CD4-positive, alpha-beta T cell treated with Interleukin-21 for 1 hour (primary cell): ENCODE results near the gene CLRN3.
A peak's percentile ranks its signal among the peaks of the same experiment; 100 is the strongest.

Source experiments
- DNase-seq: peaks from one replicate; pipeline ENCODE4 v3.0.0-alpha.2; 2020

The CLRN3 gene

GRCh38 chr10:127918572-127918971 lies 25.8 kb upstream of the CLRN3 start:
- DNase-seq: no peak

GRCh38 chr10:127916826-127917225 lies 24.1 kb upstream of the CLRN3 start:
- DNase-seq: no peak

GRCh38 chr10:127915324-127915723 lies 22.6 kb upstream of the CLRN3 start:
- no peak for DNase-seq

DNA sequence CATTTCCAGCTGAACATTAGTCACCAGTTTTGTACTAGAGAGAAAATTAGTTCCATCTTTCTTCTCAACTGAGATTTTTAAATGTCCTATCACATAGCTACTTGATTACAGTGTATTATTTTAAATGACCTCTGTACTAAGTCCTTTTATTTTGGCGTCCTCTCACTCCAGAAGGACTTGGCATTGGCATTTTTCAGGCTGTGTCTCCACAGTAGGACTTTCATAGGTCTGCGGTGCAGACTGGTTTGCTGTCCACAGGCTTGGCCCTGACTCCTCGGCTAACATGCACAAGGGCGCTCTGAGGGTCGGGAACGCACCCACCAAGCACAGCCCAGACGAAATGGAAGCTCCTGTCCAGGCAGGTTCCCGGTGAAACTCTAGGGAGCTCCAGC lies 20.6 kb upstream of the CLRN3 start:
- no peak for DNase-seq

DNA sequence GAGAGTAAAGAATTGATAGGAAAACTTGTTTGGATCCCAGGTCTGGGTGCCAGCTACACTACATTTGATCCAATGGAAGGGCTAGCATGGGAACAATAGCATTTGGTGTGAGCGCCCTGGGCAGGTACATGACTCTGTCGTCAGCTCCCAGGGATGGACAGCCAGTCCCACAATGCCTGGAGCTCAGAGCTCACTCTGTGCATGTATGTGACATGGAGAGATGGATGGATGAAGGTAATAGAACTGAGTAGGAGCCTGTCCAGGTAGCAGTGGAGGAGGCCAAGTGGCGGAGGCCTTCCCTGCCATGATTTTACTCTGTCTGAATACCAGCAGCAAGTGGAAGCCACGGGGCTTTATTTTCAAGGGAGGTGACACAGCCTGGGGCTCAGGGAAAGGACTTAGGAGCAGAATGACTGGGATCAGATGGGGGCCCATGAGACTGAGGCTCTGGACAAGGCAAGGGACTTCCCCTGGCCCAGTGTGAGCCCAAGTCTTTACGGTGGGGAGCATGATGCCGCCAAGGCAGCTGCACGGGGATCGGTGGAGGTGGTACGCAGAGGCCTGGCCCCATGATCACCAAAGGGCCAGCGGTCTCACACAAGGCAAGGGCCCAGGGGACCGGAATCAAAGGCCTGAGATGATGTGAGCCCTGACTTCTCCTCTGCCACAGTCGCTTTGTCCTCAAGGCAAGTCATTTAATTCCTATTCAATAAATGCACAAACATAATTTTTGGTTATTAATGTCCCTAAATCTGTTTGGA lies 20.0 kb upstream of the CLRN3 start:
- no peak for DNase-seq

DNA sequence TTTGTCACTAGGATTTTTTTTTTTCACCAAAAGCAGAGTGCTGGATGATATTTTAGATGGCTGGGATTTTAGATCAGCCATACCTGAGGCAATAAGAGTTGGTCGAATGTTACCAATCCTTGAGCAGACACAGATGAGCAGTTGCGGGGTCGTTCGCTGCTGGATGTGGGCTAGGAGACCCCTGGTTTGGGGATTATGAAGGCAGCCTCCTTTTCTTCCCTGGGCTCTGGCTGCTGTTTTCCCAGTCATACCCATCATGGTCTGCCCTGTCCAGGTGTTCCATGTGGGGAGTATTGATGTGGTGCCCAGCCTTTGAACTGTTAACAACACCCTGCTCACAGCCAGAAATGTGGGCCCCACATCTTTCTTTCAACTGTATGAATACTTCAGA lies 19.1 kb upstream of the CLRN3 start:
- DNase-seq: no peak

- DNase-seq: no peak
Observed at GRCh38 chr10:127911218-127911866, 18.6 kb upstream of the CLRN3 start.

- no peak for DNase-seq
Observed at GRCh38 chr10:127910464-127910770, 17.7 kb upstream of the CLRN3 start.

DNA sequence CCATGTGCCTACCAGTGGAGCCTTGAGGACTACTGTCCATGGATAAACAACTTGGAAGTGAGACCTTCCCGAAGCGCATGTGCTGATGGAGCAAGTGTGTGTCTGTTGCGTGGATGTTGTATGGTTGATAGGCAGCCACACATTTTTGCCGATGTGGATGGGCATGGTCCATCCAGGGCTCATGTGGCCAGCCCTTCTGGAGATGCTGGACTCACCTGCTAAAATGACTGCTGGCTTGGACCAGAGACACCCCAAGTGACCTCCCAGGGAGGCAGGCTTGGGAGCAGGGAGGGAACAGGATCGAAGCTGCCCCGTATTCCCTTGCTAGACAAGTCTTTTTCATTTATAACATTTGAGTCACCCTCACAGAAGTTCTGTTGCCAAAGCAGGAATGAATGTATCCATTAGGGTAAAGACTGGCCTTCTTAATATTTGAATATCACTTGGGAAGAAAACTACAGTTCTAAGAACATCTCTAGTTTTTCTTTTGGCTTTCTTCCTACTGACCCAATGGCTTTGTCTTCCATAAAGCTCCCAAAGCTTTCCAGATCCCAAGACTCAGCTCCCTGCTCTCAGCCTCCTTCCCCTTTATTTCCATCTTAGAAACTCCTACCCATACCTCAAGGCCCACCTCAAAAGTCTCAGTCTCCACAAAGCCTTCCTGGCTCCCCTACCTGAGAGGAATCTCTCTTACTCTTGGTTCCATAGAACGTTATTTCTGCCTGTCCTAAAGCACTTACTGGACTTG lies 17.1 kb upstream of the CLRN3 start:
- DNase-seq: no peak

DNA sequence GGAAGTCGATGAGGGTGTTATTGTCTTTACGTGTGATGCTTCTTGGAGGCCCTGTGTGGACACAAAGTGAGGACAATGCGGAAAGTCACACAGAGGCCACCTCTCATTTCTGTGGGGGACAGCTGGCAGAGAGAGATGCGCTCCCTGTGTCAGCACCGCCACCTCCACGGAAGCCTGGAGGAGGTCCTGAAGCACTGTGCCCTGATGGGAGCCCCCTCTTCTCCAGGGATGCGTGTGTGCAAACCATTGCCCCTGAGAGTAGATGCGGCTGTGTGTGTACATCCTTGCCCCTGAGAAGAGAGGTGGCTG lies 16.2 kb upstream of the CLRN3 start:
- DNase-seq: no peak

DNA sequence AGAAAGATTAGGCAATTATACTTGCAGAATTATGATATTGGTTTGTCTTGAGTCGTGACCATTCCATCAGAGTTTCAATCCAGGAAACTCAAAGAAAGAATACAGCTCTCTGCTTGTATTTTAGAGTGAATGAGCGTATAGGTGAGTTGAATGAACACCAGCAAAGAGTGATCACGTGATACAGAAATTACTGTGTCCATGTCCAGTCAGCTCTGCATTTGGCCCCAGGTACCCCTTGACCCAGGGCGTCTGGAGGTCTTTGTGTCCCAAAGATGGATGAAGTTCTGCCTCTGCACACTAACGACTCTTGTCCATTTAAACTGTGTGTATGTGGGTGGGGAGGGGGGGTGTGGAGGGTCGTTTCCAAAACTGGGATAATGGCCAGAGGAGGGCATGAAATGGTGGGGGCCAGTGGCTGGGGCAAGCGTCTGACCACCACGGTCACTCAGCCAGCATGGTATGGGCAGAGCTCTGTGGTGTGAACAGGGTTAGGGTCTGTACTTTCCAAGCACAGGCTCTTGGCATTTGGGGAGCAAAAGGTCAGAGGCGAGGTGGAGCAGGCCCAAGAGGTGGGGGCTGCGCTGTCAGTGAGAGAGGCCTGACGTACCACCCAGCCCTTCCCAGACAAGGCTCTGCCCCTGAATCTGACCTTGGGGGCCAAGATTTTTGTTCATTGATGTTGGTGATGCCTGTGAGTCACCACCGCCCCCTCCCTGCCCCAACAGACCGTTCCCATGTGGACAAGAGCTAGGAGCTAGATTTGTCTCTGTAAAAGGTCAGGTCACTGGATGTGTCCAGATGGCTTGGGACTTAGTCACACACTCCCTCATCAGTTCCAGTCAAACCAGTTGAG lies 15.6 kb upstream of the CLRN3 start:
- DNase-seq: no peak

- DNase-seq: no peak
Observed at GRCh38 chr10:127907411-127908105, 14.8 kb upstream of the CLRN3 start.

DNA sequence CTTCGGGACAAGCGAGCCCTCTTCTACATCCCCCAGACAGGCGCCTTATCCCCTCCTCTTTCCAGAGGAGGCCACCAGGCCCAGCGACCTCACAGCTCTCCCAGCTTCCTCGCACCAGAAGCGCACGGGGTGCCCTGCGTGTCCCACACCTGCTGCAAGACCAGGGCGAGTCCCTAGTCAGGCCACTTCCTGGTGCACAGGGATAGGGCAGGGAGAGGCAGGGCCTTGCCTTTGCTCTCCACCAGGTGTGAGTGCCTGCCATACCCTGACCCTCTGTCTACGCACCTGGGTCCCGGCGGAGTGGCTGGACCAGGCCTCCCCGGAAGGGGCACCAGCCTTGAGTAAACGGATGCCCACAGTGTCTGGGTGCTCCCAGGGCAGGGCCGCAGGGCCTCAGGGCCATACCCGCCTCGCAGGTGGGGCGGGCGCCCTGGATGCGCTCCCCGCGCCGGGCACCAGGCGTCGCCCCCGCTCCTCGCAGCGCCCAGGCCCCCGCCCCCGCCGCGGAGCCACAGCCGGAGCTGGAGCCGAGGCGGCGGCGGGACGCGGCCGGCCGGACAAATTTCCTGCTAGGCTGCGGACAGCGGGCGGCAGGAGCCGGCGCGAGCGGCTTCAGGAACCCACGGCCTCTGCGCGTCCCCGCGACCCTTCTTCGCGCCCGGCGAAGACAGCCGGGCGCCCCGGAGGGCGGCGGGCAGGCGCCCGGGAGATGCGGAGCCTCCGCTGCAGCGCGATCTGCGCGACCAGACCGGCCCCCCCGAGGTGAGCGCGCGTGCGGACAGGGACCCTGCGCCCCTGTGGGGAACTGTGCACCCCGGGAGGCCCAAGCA lies 14.0 kb upstream of the CLRN3 start, which contains the start of gene PTPRE:
TSS of gene PTPRE (plus strand) at position 556 of the 830 bp plus-strand sequence. CDS start 133,779 bp downstream, outside the sequence.
- DNase-seq: peak; percentile 56

DNA sequence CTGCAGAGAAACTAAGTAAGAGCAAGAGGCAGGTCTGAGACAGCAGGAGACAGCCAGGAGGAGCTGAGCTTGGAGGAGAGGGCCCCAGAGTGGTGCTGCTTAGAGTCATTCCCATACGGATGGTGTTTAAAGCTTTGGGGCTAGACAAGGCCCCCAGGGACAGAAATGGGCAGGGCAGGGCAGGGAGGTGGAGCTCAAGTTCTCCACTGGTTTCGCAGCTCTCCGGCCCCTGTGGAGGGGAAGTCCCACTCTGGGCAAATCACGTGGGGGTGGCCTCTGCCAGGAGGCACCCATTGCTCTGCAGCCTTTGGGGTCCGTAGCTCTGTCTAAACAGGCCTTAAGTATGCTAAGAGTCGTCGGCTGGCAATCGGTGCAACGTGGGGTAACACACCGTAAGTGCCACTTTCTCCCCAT lies 13.1 kb upstream of the CLRN3 start:
- no peak for DNase-seq

- no peak for DNase-seq
Observed at GRCh38 chr10:127905001-127905847, 12.5 kb upstream of the CLRN3 start.

- DNase-seq: no peak
Observed at GRCh38 chr10:127904311-127905000, 11.7 kb upstream of the CLRN3 start.

DNA sequence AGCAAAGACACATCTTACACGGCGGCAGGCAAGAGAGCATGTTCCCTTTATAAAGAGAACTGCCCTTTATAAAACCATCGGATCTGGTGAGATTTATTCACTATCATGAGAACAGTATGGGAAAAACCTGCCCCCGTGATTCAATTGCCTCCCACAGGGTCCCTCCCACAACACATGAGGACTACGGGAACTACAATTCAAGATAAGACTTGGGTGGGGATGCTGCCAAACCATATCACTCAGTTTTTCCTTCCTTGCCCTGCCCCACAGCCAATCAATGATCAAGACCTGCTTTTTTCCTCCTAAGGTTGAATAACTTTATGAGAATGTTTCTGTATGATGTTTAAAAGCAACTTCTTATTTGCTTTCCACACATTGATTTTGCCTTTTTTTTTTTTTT lies 11.0 kb upstream of the CLRN3 start:
- DNase-seq: no peak

GRCh38 chr10:127899766-127900387 lies 7.1 kb upstream of the CLRN3 start:
- no peak for DNase-seq

- no peak for DNase-seq
Observed at GRCh38 chr10:127897177-127897576, 4.4 kb upstream of the CLRN3 start.

DNA sequence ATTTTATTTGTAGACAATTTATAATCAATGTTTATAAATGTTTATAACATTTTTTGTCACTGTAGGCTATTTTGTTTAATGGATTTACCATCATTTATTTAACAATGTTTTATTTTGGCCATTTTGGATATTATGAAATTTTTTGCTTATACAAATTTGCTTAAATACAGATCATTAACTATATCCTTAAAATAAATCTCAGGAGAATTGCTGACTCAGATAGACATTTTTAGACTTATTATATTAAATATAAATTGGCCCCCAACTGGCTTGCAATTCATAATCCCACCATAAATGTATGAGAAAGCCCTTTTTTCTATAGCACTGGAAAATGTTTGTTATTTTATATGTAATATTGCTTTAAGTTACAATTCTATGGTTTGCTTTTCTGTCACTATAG lies 3.8 kb upstream of the CLRN3 start:
- DNase-seq: no peak
